WTC11 (cell line): ENCODE measurements around the gene GCC2. TPM values are rescaled to one million over a fixed set of nuclear protein-coding genes. Genes with fewer than 3 reads are reported as not detected.

Experiments used
- ELF4 ChIP-seq: sonication (generic); formaldehyde crosslinking; IDR thresholded peaks from 2 replicates; pipeline ENCODE4 v1.8.1; 2022; ENCODE audit warnings: low read depth, mild to moderate bottlenecking, moderate library complexity, missing genetic modification reagents
- EMX1 ChIP-seq: fragments of 250-450 bp; sonication (Bioruptor Pico); IDR thresholded peaks from 2 replicates; pipeline ENCODE4 v1.8.0; 2021; ENCODE audit warnings: mild to moderate bottlenecking
- ESRRA ChIP-seq: sonication (generic); formaldehyde crosslinking; IDR thresholded peaks from 2 replicates; pipeline ENCODE4 v1.8.1; 2022; ENCODE audit warnings: mild to moderate bottlenecking, missing genetic modification reagents, borderline replicate concordance
- GRHL2 ChIP-seq: fragments of 250-450 bp; sonication (Bioruptor Pico); IDR thresholded peaks from 2 replicates; pipeline ENCODE4 v1.8.0; 2022; ENCODE audit warnings: mild to moderate bottlenecking, moderate library complexity; ENCODE audit not compliant: insufficient replicate concordance, severe bottlenecking
- JAZF1 ChIP-seq: fragments of 250-450 bp; sonication (Bioruptor Pico); IDR thresholded peaks from 2 replicates; pipeline ENCODE4 v1.9.0; 2021; ENCODE audit warnings: moderate library complexity, mild to moderate bottlenecking, inconsistent platforms
- NFE2L1 ChIP-seq: sonication (generic); formaldehyde crosslinking; IDR thresholded peaks from 2 replicates; pipeline ENCODE4 v1.8.1; 2023; ENCODE audit warnings: missing genetic modification reagents
- NR1H2 ChIP-seq: sonication (generic); formaldehyde crosslinking; IDR thresholded peaks from 2 replicates; pipeline ENCODE4 v1.9.0; 2021; ENCODE audit warnings: mild to moderate bottlenecking, moderate library complexity, missing genetic modification reagents
- PRRX2 ChIP-seq: fragments of 250-450 bp; sonication (Bioruptor Pico); IDR thresholded peaks from 2 replicates; pipeline ENCODE4 v1.8.0; 2021; ENCODE audit warnings: mild to moderate bottlenecking
- RELA ChIP-seq: sonication (generic); formaldehyde crosslinking; IDR thresholded peaks from 2 replicates; pipeline ENCODE4 v1.8.1; 2022; ENCODE audit warnings: missing genetic modification reagents, mild to moderate bottlenecking, borderline replicate concordance
- ZNF396 ChIP-seq: fragments of 250-450 bp; sonication (Bioruptor Pico); IDR thresholded peaks from 2 replicates; pipeline ENCODE4 v1.8.0; 2021; ENCODE audit warnings: mild to moderate bottlenecking, moderate library complexity, borderline replicate concordance
- ZNF423 ChIP-seq: fragments of 250-450 bp; sonication (Bioruptor Pico); IDR thresholded peaks from 2 replicates; pipeline ENCODE4 v2.1.2; 2022; ENCODE audit warnings: mild to moderate bottlenecking, moderate library complexity
- total RNA-seq: library from RNA; stranded (reverse); gene quantifications from 3 replicates; pipeline ENCODE4 v1.2.3, GENCODE V29; 2021
- TF ChIP-seq, protein P1 (sequence below): sonication (generic); formaldehyde crosslinking; IDR thresholded peaks from 2 replicates; pipeline ENCODE4 v1.8.0; 2022; ENCODE audit warnings: mild to moderate bottlenecking, missing genetic modification reagents
- TF ChIP-seq, protein P2 (sequence below): sonication (generic); formaldehyde crosslinking; IDR thresholded peaks from 2 replicates; pipeline ENCODE4 v1.8.1; 2023; ENCODE audit warnings: mild to moderate bottlenecking, missing genetic modification reagents
- TF ChIP-seq, protein P3 (sequence below): sonication (generic); formaldehyde crosslinking; IDR thresholded peaks from 2 replicates; pipeline ENCODE4 v1.8.1; 2022; ENCODE audit warnings: mild to moderate bottlenecking, missing genetic modification reagents, moderate library complexity, borderline replicate concordance
- TF ChIP-seq, protein P4 (sequence below): sonication (generic); formaldehyde crosslinking; IDR thresholded peaks from 2 replicates; pipeline ENCODE4 v1.8.0; 2023; ENCODE audit warnings: missing genetic modification reagents
- TF ChIP-seq, protein P5 (sequence below): fragments of 250-450 bp; sonication (Bioruptor Pico); IDR thresholded peaks from 2 replicates; pipeline ENCODE4 v1.9.0; 2021; ENCODE audit warnings: moderate library complexity, mild to moderate bottlenecking, inconsistent platforms, borderline replicate concordance
- TF ChIP-seq, protein P6 (sequence below): sonication (generic); formaldehyde crosslinking; IDR thresholded peaks from 2 replicates; pipeline ENCODE4 v1.8.0; 2022; ENCODE audit warnings: missing genetic modification reagents
- TF ChIP-seq, protein P7 (sequence below): sonication (generic); formaldehyde crosslinking; IDR thresholded peaks from 2 replicates; pipeline ENCODE4 v1.8.0; 2022; ENCODE audit warnings: mild to moderate bottlenecking, missing genetic modification reagents
- TF ChIP-seq, protein P8 (sequence below): sonication (generic); formaldehyde crosslinking; IDR thresholded peaks from 2 replicates; pipeline ENCODE4 v1.8.1; 2023; ENCODE audit warnings: mild to moderate bottlenecking, missing genetic modification reagents
- TF ChIP-seq, protein P9 (sequence below): sonication (generic); formaldehyde crosslinking; IDR thresholded peaks from 2 replicates; pipeline ENCODE4 v1.8.1; 2022; ENCODE audit warnings: missing genetic modification reagents, borderline replicate concordance
- TF ChIP-seq, protein P10 (sequence below): fragments of 250-450 bp; sonication (Bioruptor Pico); IDR thresholded peaks from 2 replicates; pipeline ENCODE4 v1.9.0; 2021; ENCODE audit warnings: mild to moderate bottlenecking

Gene GCC2
- total RNA-seq, 1 experiment from 2014 or later: 66.5 TPM

DNA sequence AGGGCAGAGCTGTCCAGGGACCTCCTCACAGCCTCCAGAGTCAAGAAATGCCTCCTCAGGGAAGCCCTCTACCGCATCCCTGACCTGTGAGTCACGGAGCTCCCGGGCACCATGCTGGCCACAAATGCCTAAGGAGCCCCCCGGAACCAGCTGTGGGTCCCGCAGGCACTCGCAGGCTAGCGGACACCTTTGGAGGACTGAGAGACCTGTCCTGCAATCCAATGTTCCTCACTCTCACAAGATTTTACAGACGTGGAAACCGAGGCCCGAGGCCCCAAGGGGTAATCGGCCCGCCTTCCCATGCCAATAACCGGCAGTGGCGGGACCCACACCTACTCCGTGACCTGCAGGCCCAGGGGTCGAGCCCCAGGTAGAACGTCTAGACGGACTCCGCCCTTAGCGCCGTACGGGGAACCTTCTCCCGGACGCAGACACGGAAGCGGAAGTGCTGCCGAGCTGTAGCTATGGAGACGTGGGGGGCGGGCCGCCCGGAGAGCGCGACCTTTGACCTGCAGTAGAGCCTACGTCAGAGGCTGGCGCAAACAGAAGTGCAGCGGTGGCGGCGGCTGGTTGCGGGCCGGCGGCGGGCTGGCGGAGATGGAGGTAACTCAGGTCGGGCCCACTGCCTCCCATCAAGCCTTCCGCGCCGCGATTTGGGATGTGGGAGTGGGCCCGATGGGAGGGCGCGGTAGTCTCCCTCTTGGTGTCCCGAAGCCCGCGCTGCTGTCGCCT, at the start of gene GCC2 (continued):
- TF ChIP-seq, protein P1, sequence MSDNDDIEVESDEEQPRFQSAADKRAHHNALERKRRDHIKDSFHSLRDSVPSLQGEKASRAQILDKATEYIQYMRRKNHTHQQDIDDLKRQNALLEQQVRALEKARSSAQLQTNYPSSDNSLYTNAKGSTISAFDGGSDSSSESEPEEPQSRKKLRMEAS (CRISPR knock-in tag): peak; percentile 68
- TF ChIP-seq, protein P2, sequence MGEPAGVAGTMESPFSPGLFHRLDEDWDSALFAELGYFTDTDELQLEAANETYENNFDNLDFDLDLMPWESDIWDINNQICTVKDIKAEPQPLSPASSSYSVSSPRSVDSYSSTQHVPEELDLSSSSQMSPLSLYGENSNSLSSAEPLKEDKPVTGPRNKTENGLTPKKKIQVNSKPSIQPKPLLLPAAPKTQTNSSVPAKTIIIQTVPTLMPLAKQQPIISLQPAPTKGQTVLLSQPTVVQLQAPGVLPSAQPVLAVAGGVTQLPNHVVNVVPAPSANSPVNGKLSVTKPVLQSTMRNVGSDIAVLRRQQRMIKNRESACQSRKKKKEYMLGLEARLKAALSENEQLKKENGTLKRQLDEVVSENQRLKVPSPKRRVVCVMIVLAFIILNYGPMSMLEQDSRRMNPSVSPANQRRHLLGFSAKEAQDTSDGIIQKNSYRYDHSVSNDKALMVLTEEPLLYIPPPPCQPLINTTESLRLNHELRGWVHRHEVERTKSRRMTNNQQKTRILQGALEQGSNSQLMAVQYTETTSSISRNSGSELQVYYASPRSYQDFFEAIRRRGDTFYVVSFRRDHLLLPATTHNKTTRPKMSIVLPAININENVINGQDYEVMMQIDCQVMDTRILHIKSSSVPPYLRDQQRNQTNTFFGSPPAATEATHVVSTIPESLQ (CRISPR knock-in tag): no peak
- no peak for TF ChIP-seq NFE2L1
- TF ChIP-seq JAZF1 (CRISPR knock-in tag): no peak
- TF ChIP-seq, protein P3, sequence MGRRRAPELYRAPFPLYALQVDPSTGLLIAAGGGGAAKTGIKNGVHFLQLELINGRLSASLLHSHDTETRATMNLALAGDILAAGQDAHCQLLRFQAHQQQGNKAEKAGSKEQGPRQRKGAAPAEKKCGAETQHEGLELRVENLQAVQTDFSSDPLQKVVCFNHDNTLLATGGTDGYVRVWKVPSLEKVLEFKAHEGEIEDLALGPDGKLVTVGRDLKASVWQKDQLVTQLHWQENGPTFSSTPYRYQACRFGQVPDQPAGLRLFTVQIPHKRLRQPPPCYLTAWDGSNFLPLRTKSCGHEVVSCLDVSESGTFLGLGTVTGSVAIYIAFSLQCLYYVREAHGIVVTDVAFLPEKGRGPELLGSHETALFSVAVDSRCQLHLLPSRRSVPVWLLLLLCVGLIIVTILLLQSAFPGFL (CRISPR knock-in tag): 0 out of 2 replicates have a peak, but pooled peaks have one; percentile 63
- TF ChIP-seq ESRRA (CRISPR knock-in tag): no peak
- TF ChIP-seq GRHL2 (CRISPR knock-in tag): no peak
- TF ChIP-seq, protein P4, sequence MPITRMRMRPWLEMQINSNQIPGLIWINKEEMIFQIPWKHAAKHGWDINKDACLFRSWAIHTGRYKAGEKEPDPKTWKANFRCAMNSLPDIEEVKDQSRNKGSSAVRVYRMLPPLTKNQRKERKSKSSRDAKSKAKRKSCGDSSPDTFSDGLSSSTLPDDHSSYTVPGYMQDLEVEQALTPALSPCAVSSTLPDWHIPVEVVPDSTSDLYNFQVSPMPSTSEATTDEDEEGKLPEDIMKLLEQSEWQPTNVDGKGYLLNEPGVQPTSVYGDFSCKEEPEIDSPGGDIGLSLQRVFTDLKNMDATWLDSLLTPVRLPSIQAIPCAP (CRISPR knock-in tag): 0 out of 2 replicates have a peak, but pooled peaks have one; percentile 14
- no peak for TF ChIP-seq ZNF396
- TF ChIP-seq ZNF423 (CRISPR knock-in tag): no peak; the same call in 1 of the 2 replicates
- TF ChIP-seq, protein P5, sequence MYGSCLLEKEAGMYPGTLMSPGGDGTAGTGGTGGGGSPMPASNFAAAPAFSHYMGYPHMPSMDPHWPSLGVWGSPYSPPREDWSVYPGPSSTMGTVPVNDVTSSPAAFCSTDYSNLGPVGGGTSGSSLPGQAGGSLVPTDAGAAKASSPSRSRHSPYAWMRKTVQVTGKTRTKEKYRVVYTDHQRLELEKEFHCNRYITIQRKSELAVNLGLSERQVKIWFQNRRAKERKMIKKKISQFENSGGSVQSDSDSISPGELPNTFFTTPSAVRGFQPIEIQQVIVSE: no peak
- TF ChIP-seq PRRX2 (CRISPR knock-in tag): no peak
- no peak for TF ChIP-seq RELA
- TF ChIP-seq, protein P6, sequence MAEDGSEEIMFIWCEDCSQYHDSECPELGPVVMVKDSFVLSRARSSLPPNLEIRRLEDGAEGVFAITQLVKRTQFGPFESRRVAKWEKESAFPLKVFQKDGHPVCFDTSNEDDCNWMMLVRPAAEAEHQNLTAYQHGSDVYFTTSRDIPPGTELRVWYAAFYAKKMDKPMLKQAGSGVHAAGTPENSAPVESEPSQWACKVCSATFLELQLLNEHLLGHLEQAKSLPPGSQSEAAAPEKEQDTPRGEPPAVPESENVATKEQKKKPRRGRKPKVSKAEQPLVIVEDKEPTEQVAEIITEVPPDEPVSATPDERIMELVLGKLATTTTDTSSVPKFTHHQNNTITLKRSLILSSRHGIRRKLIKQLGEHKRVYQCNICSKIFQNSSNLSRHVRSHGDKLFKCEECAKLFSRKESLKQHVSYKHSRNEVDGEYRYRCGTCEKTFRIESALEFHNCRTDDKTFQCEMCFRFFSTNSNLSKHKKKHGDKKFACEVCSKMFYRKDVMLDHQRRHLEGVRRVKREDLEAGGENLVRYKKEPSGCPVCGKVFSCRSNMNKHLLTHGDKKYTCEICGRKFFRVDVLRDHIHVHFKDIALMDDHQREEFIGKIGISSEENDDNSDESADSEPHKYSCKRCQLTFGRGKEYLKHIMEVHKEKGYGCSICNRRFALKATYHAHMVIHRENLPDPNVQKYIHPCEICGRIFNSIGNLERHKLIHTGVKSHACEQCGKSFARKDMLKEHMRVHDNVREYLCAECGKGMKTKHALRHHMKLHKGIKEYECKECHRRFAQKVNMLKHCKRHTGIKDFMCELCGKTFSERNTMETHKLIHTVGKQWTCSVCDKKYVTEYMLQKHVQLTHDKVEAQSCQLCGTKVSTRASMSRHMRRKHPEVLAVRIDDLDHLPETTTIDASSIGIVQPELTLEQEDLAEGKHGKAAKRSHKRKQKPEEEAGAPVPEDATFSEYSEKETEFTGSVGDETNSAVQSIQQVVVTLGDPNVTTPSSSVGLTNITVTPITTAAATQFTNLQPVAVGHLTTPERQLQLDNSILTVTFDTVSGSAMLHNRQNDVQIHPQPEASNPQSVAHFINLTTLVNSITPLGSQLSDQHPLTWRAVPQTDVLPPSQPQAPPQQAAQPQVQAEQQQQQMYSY: no peak
- TF ChIP-seq ELF4 (CRISPR knock-in tag): no peak
- TF ChIP-seq, protein P7, sequence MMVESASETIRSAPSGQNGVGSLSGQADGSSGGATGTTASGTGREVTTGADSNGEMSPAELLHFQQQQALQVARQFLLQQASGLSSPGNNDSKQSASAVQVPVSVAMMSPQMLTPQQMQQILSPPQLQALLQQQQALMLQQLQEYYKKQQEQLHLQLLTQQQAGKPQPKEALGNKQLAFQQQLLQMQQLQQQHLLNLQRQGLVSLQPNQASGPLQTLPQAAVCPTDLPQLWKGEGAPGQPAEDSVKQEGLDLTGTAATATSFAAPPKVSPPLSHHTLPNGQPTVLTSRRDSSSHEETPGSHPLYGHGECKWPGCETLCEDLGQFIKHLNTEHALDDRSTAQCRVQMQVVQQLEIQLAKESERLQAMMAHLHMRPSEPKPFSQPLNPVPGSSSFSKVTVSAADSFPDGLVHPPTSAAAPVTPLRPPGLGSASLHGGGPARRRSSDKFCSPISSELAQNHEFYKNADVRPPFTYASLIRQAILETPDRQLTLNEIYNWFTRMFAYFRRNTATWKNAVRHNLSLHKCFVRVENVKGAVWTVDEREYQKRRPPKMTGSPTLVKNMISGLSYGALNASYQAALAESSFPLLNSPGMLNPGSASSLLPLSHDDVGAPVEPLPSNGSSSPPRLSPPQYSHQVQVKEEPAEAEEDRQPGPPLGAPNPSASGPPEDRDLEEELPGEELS (CRISPR knock-in tag): peak; percentile 53; the same call in 1 of the 2 replicates
- TF ChIP-seq, protein P8, sequence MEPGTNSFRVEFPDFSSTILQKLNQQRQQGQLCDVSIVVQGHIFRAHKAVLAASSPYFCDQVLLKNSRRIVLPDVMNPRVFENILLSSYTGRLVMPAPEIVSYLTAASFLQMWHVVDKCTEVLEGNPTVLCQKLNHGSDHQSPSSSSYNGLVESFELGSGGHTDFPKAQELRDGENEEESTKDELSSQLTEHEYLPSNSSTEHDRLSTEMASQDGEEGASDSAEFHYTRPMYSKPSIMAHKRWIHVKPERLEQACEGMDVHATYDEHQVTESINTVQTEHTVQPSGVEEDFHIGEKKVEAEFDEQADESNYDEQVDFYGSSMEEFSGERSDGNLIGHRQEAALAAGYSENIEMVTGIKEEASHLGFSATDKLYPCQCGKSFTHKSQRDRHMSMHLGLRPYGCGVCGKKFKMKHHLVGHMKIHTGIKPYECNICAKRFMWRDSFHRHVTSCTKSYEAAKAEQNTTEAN: peak; percentile 59; the same call in 1 of the 2 replicates
- no peak for TF ChIP-seq EMX1 (CRISPR knock-in tag)
- TF ChIP-seq NR1H2 (CRISPR knock-in tag): no peak
- TF ChIP-seq, protein P9, sequence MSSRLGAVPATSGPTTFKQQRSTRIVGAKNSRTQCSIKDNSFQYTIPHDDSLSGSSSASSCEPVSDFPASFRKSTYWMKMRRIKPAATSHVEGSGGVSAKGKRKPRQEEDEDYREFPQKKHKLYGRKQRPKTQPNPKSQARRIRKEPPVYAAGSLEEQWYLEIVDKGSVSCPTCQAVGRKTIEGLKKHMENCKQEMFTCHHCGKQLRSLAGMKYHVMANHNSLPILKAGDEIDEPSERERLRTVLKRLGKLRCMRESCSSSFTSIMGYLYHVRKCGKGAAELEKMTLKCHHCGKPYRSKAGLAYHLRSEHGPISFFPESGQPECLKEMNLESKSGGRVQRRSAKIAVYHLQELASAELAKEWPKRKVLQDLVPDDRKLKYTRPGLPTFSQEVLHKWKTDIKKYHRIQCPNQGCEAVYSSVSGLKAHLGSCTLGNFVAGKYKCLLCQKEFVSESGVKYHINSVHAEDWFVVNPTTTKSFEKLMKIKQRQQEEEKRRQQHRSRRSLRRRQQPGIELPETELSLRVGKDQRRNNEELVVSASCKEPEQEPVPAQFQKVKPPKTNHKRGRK (CRISPR knock-in tag): no peak
- TF ChIP-seq, protein P10, sequence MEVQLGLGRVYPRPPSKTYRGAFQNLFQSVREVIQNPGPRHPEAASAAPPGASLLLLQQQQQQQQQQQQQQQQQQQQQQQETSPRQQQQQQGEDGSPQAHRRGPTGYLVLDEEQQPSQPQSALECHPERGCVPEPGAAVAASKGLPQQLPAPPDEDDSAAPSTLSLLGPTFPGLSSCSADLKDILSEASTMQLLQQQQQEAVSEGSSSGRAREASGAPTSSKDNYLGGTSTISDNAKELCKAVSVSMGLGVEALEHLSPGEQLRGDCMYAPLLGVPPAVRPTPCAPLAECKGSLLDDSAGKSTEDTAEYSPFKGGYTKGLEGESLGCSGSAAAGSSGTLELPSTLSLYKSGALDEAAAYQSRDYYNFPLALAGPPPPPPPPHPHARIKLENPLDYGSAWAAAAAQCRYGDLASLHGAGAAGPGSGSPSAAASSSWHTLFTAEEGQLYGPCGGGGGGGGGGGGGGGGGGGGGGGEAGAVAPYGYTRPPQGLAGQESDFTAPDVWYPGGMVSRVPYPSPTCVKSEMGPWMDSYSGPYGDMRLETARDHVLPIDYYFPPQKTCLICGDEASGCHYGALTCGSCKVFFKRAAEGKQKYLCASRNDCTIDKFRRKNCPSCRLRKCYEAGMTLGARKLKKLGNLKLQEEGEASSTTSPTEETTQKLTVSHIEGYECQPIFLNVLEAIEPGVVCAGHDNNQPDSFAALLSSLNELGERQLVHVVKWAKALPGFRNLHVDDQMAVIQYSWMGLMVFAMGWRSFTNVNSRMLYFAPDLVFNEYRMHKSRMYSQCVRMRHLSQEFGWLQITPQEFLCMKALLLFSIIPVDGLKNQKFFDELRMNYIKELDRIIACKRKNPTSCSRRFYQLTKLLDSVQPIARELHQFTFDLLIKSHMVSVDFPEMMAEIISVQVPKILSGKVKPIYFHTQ (CRISPR knock-in tag): no peak
